Stimulated activated CD8-positive, alpha-beta memory T cell treated with anti-CD3 and anti-CD28 coated beads, Interleukin-4, amount 100 ng/mL, for 24 hours (primary cell): ENCODE data around the gene CDC14B.

ENCODE experiments used
- DNase-seq: peaks from one replicate; pipeline ENCODE4 v3.0.0-alpha.2; 2020; ENCODE audit warnings: low read depth

Gene CDC14B

DNA sequence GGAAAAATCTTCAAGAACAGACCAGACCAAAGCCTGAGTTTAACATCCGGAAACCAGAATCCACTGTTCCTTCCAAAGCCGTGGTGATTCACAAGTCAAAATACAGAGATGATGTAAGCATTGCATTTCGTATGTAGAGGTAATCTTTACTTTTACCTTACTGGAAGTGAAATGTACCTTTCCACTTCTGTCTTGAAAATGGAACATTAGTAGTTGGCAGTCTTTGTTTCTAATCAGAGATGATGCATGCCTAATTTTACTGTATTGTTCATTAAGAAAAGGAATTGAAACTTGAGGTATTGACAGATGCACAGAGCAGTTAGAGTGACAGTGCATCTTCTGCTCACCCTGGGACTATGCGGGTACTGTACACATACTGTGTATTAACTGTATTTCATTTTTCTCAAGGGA is 135.1 kb downstream of the CDC14B start:
- DNase-seq: no peak

DNA sequence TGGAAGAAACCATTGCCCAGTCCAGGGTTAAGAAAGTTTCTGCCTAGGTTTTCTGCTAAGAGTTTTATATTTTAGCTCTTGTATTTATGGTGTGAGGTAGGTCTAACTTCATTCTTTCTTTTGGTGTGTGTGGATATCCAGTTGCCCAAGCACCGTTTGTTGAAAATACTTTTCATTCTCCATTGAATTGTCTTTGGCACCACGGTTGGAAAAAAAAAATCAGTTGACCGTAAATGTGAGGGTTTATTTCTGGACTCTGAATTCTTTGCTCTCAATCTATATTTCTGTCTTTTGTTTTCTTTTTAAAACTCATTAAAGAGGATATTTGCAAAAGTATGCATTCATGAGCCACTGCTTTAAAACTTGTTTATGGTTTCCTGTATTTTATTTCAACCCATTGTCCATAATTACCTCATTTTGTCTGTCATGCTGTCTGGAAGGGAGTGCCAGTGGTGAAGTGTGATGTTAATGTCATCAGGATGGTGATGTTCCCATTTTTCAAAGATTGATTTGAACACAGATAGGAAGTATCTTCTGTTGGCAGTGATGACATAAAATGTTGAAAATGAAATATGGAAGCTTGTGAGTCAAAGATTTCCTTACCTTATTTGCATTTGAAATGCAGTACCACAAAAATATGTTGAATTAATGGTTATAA is 135.8 kb downstream of the CDC14B start:
- DNase-seq: no peak

DNA sequence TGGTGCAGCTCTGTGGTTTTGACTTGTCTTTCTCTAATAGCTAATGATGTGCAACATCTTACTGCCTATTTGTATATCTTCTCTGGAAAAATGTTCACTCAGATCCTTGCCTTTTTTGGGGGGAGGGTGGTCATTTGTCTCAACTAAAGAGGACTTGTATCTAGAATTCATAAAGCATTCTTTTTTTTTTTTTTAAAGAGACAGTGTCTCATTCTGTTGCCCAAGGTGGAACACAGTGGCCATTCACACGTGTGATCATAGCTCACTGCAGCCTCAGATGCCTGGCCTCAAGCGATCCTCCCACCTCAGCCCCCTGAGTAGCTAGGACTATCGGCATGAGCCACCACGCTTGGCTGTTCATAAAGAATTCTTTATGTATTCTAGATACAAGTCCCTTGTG is 136.4 kb downstream of the CDC14B start:
- DNase-seq: no peak

DNA sequence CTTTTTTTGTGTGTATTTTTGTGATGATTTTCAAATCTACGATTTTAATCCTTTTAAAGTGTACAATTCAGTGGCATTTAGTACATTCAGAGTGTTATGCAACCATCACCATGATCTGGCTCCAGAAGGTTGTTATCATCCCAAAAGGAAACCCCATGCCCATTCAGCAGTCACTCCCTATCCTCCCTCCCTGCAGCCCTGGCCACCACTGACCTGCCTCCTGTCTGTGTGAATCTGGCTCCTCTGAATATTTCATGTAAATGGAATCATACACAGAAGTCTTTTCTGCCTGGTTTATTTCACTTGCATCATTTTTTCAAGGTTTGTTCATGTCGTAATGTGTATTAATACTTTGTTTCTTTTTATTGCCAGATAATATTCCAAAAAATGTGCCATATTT is 137.2 kb downstream of the CDC14B start:
- no peak for DNase-seq

DNA sequence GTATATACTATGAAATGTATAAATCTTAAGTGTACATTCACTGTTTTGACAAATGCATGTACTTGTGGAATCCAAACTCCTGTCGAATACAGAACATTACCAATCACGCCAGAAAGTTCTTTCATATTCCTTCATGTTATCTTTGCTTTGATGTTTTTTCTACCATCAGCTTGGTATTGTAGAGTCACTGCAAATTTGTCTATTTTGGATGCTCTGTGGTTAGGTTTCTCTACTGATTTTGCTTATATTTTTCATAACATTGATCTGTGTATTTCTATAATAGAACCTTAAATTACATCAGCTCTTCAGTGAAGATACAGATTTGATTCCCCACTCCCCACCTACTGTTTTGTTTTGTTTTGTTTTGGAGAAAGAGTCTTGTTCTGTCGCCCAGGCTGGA is 138.9 kb downstream of the CDC14B start:
- no peak for DNase-seq

DNA sequence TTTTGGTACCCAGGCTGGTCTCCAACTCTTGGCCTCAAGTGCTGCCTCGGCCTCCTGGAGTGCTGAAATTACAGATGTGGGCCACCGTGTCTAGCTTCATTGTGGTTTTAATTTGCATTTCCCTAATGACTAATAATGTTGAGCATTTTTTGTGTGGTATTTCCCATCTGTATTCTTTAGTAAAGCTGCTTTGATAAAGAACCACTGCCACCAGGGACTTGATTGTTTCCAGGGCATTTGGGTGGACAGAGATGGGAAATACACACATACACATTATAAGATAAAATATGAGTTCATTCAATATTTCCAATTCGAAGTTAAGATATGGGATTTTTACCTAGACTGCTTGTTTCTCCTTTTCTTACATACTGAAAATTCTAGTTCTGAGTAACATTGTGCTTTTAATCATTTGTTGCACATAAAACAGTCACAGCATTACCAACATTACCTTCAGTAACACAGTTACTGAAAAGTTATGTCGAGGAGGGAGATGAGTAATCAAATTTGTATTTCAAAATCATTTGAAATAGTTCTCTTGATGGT is 140.7 kb downstream of the CDC14B start:
- DNase-seq: no peak

DNA sequence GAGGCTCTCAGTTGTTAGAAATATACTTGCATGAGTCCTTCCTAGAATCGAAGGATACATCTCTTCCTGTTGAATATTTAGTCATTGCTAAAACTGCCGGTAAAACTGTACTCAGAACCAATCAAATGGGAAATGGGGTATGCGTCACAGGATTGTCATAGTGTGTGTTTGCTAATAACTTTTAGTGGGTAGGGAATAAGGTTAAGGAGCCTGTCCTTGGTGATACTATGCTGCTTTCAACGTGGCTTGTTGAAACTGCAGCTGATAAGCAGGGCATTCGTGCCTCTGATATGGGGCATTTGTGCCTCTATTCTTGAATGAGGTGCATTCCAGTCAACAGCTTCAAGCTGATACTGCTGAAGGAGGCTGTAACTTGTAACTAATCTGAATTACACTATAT is 143.1 kb downstream of the CDC14B start:
- no peak for DNase-seq

DNA sequence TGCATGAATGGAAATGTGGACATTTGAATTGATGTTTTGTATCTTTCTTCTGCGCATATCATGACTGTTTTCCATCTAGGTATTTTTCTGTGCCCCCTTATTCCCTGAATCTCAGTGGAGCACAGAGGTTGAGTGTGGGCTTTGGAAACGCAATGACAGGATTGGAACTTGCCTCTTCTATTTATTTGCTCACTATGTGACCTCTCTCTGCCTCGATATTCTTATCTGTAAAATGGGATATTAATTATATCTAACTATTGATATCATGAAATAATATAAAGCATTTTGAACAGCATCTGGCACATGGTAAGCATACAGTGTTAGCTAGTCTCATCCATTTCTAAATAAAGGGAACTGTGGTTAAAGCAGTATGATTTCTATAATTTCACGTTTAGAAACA is 143.6 kb downstream of the CDC14B start:
- no peak for DNase-seq

DNA sequence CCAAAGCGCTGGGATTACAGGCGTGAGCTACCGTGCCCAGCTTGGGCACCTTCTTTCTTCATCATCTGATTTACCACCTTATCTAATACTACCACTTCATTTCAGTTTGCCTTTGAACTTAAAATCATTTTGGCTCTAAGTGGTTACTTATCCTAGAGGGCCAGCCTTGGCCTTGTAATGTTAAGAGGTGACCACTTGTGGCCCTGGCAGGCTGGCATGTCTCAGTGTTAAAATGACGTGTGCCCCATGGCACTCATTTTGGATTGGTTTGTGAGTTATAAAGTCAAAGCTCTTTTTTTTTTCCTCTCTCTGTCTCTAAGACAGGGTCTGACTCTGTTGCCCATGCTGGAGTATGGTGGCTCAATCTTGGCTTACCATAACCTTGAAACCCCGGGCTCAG is 151.9 kb downstream of the CDC14B start:
- DNase-seq: no peak

DNA sequence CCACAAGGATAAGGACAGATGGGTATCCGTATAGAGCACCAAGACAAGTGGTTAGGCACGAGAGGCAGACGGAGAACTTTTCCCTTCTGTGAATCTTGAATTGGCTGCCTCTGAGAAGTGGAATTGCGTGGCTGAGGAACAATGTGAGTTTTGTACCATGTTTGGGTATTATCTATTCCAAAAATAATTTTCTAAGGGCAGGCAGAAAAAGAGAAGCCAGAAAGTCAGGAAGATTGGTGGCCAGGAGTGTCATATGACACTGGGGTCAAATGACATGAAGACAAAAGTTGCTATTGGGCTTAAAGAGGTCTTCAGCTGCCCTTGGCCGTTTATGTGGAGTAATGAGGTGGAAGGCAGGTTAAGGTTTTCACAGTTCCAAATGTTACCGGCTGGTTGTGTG is 155.2 kb downstream of the CDC14B start:
- DNase-seq: no peak

DNA sequence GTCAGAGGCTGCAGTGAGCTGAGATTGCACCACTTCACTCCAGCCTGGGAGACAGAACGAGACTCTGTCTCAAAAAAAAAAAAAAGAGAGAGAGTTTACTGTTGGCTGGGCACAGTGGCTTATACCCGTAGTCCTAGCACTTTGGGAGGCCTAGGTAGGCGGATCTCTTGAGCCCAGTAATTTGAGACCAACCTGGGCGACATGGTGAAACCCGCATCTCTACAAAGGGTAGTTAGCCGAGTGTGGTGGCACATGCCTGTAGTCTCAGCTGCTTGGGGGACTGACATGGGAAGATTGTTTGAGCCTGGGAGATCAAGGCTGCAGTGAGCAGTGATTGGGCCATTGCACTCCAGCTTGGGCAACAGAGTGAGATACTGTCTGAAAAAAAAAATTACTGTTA is 157.1 kb downstream of the CDC14B start:
- no peak for DNase-seq

DNA sequence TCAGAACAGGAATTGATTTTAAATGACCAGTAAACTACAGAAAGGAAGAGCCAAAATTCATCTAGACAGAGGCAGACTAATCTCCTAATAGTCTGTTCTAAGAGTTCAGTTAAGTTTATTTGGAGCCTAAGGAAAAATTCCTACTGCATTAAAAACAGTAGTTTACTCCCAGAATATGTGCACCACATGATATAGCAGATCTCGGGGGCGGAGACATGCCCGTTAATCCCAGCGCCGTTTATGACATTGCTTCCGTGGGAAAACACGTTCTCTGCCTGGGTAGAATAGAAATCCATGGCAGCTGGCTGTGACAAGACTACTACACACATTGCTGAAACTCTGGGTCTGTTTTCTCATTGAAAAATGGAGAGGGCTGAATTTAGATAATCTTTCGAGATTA is 158.3 kb downstream of the CDC14B start:
- no peak for DNase-seq

DNA sequence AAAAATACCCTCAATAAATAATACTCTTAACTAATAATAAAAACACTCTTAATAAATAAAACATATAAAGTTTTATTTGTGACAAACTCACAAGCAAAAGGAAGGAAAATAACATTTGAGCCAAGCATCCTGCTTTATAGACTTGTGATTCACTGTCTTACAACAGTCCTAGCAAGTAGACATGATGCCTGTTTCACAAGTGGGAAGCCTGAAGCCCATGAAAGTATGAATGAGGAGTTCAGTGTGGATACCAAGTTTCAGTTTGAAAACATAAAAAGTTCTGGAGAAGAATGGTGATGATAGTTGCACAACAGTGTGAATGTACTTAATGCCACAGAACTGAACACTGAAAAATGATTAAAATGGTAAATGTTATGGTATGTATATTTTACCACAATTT is 158.8 kb downstream of the CDC14B start:
- no peak for DNase-seq

DNA sequence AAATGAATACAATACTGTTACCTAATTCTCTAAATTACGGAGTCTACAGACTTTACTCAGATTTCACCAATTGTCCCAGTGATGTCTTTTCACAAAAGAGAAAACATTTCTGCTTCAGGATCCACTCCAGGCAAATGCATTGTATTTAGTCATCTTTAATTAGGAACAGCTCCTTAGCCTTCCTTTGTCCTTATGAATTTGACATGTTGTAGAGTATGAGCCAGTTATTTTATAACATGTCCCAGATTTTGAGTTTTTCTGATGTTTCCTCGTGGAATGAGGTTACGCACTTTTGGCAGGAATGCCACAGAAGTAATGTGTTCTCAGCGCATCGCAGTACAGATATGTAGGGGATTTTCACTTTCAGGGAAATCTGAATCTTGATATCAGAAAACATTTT is 159.2 kb downstream of the CDC14B start:
- no peak for DNase-seq

DNA sequence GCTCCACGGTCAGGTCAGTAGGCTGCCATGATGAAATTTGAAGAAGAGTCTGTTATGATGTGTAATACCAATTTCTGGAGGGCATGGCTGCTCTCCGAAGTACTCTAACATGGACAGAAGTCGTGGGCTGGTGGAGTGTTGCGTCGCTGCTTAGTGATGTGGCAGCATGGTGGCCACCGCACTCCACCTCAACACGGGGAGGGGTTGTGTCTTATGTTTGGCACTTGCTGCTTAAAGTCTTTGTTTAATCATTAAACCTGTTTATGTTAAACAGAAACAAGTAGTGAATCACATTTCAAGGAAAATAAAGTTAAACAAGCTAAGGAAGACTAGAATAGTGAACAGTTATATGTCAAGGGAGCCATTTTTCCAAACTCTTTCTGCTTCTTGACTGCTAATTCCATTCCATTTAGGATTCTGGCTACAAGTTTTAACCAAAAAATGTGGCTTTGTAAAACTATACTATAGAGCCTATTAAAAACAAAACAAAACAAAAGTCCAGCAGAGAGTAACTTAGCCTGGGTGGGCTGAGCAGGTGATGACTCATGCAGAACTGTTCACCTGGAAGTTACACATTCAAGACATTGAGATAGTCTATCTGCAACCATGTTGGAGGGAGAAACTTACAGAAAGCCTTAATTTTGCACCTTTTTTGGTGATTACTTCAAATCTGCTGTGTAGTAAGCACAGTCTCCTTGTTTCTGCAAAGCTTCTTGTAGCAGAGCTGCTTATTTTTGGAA is 160.2 kb downstream of the CDC14B start:
- DNase-seq: no peak

DNA sequence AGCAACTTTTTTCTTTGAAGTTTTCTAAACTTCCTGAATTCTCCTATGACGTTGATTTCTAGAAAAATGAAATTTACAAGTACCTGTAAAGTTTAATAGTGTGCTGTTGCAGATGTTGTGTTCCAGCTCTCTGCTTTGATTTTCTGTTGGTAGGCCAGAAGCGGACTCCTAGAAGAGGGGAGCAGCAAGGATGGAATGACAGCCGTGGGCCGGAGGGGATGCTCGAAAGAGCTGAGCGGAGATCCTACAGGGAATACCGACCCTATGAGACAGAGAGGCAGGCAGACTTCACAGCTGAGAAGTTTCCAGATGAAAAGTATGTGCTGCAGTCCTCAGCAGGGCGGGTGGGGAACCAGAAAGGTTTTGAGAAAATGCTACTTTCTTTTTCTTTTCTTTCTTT is 161.4 kb downstream of the CDC14B start:
- no peak for DNase-seq

DNA sequence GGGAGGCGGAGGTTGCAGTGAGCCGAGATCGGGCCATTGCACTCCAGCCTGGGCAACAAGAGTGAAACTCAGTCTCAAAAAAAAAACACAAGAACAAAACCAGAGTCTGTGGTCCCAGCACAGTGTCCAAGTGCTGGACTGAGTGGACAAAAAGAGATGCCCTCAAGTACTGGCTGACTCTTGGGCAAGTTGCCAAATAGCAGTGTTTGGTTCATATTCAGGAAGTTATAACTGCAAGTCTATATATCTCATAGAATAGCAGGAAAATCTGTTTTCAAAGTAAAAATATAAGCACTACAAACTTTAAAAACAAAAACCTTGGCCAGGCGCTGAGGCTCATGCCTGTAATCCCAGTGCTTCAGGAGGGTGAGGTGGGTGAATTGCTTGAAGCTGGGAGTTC is 162.4 kb downstream of the CDC14B start:
- no peak for DNase-seq

DNA sequence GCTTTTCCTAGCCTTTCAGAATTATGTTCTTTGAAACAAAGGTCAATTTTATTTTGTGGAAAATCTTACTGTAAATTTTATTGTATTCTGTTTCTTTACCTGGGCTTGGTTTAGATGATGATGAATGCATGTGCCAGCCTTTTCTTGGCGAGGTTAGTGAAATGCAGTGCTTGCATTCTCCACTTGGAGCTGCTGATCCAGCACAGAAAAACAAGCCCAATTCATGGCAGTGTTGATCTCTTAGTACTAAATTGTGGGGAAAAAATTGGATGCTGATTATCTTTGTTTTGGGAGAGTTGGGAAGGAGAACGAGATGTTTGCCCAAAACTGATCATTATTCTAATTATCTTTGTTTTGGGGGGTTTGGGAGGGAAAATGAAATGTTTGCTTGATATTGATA is 166.0 kb downstream of the CDC14B start:
- no peak for DNase-seq

DNA sequence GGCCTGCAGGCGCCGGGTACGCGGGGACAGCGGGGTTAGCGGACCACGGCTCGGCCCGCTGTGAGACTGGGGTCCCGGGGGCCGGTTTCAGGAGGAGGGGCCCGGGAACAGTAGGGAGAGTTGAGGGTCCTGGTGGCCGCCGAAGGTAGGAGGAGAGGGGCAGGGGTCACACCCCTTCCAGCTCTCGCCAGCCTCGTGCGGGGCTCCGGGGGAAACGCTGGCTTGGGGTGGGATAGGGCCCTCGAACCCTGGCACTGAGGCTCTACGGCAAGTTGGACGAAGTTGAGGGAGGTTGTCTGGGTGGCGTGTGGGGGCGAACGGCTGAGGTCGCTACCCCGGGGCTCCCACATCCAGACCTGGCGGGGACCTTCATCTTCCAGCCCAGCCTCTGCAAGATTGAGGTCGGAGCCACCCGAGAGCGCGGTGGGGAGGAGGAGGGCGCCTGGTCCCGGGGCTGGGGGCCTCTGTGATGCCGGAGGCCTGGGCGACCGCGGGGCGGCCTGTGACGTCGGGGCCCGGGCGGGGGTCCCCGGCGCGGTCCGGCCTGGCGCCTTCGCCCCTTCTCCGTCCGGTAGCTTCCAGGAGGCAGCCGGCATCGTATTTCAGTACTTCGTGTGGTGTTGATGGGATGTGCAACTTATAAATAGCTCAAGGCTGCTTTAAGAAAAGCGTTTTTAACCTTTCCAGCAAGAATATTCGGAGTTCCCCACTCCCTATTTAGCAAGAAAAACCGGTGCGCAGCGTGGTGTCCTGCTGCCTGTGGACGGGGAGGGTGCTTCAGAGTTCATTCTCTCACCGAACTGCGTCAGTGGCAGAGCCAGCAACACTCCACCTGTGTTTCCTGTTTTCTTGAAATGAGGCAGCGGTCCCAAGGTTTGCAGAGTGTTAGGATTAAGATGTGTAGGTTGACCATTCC is 168.8 kb downstream of the CDC14B start:
- DNase-seq: peak; percentile 10
